ENCODE data around the gene MSRB1. TPM values are rescaled to one million over a fixed set of nuclear protein-coding genes. Genes with fewer than 3 reads are reported as not detected.
"Not testable (repeated sequence)": the region's sequence is repeated elsewhere in the genome, so short reads cannot be mapped to it uniquely, and the experiment has no call there.

The MSRB1 gene
- total RNA-seq, 1 donor from 2014 or later: 18.4 TPM

GRCh38 chr16:1903845-1904840 is 38.9 kb downstream of the MSRB1 start:
- no peak for DNase-seq (ENCODE audit: extremely low read depth, low read depth, low spot score)

GRCh38 chr16:1903220-1903574 is 39.8 kb downstream of the MSRB1 start:
- DNase-seq (ENCODE audit: extremely low read depth, low read depth, low spot score): no peak

GRCh38 chr16:1902547-1903219 is 40.3 kb downstream of the MSRB1 start:
- no peak for DNase-seq (ENCODE audit: extremely low read depth, low read depth, low spot score)

GRCh38 chr16:1900452-1900774 is 42.6 kb downstream of the MSRB1 start:
- no peak for DNase-seq (ENCODE audit: extremely low read depth, low read depth, low spot score)

- DNase-seq (ENCODE audit: extremely low read depth, low read depth, low spot score): no peak
These were observed 43.2 kb downstream of the MSRB1 start for GRCh38 chr16:1899641-1900451.

- not testable (repeated sequence) for DNase-seq (ENCODE audit: extremely low read depth, low read depth, low spot score)
These were observed 45.3 kb downstream of the MSRB1 start for GRCh38 chr16:1897692-1898091.

- no peak for DNase-seq (ENCODE audit: extremely low read depth, low read depth, low spot score)
These were observed 46.9 kb downstream of the MSRB1 start for GRCh38 chr16:1895949-1896675.

GRCh38 chr16:1895068-1895467 is 47.9 kb downstream of the MSRB1 start:
- no peak for DNase-seq (ENCODE audit: extremely low read depth, low read depth, low spot score)

- DNase-seq (ENCODE audit: extremely low read depth, low read depth, low spot score): no peak
These were observed 52.3 kb downstream of the MSRB1 start for GRCh38 chr16:1890708-1891050.

- no peak for DNase-seq (ENCODE audit: extremely low read depth, low read depth, low spot score)
These were observed 52.8 kb downstream of the MSRB1 start for GRCh38 chr16:1890024-1890707.

Other genes starting within 250 kb of the MSRB1 start
- 47.0 and 75.6 TPM in 2 replicates for gene MAPK8IP3, start 237.0 kb downstream of the MSRB1 start, total RNA-seq
- gene NME3, start 171.7 kb downstream of the MSRB1 start, total RNA-seq: 70.4 and 72.6 TPM in 2 replicates
- 6.1 and 8.8 TPM in 2 replicates for gene EME2, start 170.4 kb downstream of the MSRB1 start, total RNA-seq
- 105 and 120 TPM in 2 replicates for gene MRPS34, start 170.1 kb downstream of the MSRB1 start, total RNA-seq
- 36.2 and 63.6 TPM in 2 replicates for gene SPSB3, start 160.6 kb downstream of the MSRB1 start, total RNA-seq
- gene NUBP2, start 160.2 kb downstream of the MSRB1 start, total RNA-seq: 114 and 135 TPM in 2 replicates
- gene IGFALS, start 149.5 kb downstream of the MSRB1 start, total RNA-seq: not detected in 2 replicates
- gene HAGH, start 116.4 kb downstream of the MSRB1 start, total RNA-seq: 91.5 and 116 TPM in 2 replicates
- gene FAHD1, start 116.0 kb downstream of the MSRB1 start, total RNA-seq: 60.7 and 62.9 TPM in 2 replicates
- 0.10 and 0.88 TPM in 2 replicates for gene MEIOB, start 71.0 kb downstream of the MSRB1 start, total RNA-seq
- gene HS3ST6, start 24.8 kb downstream of the MSRB1 start, total RNA-seq: not detected in 2 replicates
- not detected in 2 replicates for gene RPL3L, start 11.5 kb upstream of the MSRB1 start, total RNA-seq
- gene NDUFB10, start 16.3 kb upstream of the MSRB1 start, total RNA-seq: 262 and 265 TPM in 2 replicates
- 2,366 and 3,192 TPM in 2 replicates for gene RPS2, start 21.6 kb upstream of the MSRB1 start, total RNA-seq
- not detected in 2 replicates for gene RNF151, start 23.7 kb upstream of the MSRB1 start, total RNA-seq
- gene TBL3, start 28.9 kb upstream of the MSRB1 start, total RNA-seq: 50.7 and 59.4 TPM in 2 replicates
- gene NOXO1, start 38.3 kb upstream of the MSRB1 start, total RNA-seq: 0.58 TPM in 1 of 2 replicates, not detected in the other
- gene GFER, start 41.0 kb upstream of the MSRB1 start, total RNA-seq: 18.7 and 22.2 TPM in 2 replicates
- 5.6 and 9.6 TPM in 2 replicates for gene SYNGR3, start 46.8 kb upstream of the MSRB1 start, total RNA-seq
- gene ZNF598, start 66.6 kb upstream of the MSRB1 start, total RNA-seq: 60.8 and 83.9 TPM in 2 replicates
- gene NPW, start 76.6 kb upstream of the MSRB1 start, total RNA-seq: 0.35 and 1.0 TPM in 2 replicates
- gene NHERF2, start 83.7 kb upstream of the MSRB1 start, total RNA-seq: 49.5 and 94.2 TPM in 2 replicates
- gene NTHL1, start 104.6 kb upstream of the MSRB1 start, total RNA-seq: 22.6 and 30.5 TPM in 2 replicates
- gene TSC2, start 104.8 kb upstream of the MSRB1 start, total RNA-seq: 56.5 and 83.0 TPM in 2 replicates
- gene PKD1, start 192.7 kb upstream of the MSRB1 start, total RNA-seq: 62.4 and 147 TPM in 2 replicates
- 0.48 and 1.3 TPM in 2 replicates for gene RAB26, start 205.4 kb upstream of the MSRB1 start, total RNA-seq
- 88.4 and 102 TPM in 2 replicates for gene TRAF7, start 212.6 kb upstream of the MSRB1 start, total RNA-seq

All from glomerular endothelial cell (primary cell).